HG03196 (cell line): ENCODE results near the gene ZNF677.
"Not testable (repeated sequence)": the region's sequence is repeated elsewhere in the genome, so short reads cannot be mapped to it uniquely, and the experiment has no call there.

Source experiments
- ATAC-seq: cut with Tn5 transposase; IDR thresholded peaks from one replicate; pipeline ENCODE4 v1.9.1; 2021; ENCODE audit not compliant: unreplicated experiment

Gene ZNF677

DNA sequence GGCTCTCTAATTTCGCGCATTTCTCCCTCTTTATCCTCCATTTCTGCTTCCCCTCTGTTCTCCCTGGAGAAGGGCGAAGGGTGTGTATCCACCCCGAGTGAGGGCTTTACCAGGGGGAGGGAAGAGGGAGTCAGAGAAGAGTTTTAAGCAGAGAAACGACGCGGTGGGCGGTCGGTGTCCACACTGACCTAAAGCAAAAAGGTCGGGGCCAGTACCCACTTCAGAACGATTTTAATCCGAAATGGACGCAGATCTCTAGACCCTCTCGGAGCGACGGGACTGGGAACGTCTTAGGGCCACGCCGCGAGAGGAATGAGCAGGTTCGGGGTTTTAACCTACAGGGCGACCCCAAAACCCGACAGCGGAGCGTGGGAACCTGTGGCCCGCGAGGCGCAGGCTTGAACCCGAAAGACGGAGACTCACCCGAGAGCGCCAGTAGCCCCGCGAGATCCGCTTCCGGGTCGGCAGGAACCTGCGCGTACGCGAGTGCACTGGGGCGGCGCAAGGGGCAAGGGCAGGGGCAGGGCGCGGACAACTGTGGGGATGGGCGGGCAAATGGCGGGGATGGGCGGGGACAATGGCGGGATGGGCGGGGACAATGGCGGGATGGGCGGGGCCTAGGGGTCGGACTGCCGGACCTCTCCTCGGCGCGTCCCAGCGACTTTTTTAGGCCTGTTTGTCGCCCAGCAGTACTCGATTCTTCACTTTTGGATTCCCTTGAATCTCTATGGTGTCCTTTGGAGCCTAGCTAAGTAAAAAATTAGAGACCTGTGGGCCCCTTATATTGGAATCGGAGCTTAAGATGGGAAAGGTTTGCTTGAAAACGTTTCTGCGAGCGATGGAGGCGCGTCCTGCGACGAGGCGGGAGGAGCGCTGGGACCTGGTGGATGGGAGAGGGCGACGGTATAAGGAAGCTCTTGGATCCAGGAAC is at the start of gene ZNF677:
ZNF677 (minus strand) TSS at position 463 of the 931 bp plus-strand sequence. CDS start 3,323 bp downstream, outside the sequence.
- no peak for ATAC-seq

DNA sequence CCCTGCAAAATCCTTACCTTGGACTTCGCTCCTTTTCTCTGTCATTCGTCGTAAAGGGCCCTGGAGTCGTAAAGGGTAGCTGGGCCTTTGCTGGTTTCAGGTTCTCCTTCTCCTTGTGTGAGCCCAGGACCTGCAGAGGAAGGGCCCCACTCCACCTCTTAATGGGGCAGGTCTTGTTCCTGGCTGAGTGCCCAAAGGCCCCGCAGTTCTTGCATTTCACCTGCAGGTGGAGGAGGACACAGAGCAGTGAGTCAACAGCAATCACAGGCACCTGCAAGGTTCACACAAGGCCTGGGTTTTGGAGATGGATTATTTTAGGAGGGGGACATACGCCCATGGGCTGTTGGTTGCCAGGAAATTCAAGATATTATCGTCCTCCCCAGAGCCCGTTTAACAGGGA is 46.7 kb upstream of the ZNF677 start:
- ATAC-seq = not testable (repeated sequence)

DNA sequence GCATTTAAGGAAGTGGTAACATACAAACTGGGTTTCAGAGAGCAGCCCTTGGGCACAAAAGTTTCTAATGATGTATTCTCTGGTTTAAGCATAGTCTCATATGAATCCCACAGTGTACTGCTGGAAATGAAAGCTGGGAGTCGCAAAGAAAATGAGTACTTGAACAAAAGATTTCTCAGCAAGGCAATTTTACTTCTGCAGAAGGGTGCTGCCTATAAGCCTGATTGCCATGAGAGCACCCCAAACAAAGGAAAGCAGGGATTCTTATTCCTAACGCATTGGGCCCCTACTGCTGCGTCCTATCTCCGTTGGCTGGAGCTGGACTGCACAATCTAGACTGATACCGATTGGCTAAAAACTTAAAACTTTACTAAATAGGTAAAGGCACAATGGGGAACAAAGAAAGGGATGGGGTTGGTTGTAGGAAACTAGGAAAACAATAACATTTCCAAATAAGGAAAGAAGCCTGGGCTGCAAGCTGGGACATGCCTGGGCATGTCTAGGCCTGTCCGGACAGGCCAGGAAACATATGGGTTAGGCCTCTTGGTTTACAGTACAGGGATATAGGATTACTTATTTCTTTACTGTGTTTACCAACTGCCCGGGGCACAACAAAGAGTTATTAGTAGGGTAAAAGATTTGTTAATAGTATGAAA is 40.2 kb upstream of the ZNF677 start:
- ATAC-seq = no peak

DNA sequence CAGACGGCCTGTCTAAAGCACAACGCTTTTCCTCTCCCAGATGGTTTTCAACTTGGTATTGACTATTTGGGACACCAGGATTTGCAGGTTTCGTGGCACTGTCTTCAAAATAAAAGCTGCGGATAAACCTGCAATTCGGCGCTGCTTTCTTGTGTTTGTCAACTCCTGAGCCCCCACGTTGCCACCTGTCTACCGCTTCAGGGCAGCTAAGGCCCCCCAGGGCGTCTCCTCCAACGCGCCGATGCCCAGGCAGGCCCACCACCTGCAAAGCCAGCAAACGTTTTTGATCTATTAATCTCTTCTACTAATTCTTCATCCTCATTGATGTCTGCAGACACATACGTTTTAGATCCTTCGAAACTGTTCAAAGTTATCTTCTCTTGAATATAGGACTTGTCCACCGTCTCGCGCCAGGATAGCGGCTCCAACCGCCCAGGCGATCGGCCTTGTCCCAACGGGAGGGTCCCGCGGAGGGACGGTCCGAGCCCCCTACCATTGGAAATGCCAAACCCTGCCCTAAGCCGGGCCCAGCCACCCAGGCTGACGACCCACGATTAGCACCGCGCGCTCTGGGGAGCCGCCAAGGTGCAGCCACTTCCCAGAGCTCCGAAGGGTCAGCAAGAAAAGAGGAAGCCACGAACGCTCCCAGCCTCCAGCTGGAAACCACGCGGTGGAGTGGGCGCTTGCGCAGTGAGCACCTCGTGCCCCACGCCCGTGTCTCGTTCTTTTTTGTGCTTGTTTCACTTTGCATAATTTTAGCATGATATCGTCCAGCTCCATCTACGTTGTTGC is 36.3 kb upstream of the ZNF677 start:
- no peak for ATAC-seq

DNA sequence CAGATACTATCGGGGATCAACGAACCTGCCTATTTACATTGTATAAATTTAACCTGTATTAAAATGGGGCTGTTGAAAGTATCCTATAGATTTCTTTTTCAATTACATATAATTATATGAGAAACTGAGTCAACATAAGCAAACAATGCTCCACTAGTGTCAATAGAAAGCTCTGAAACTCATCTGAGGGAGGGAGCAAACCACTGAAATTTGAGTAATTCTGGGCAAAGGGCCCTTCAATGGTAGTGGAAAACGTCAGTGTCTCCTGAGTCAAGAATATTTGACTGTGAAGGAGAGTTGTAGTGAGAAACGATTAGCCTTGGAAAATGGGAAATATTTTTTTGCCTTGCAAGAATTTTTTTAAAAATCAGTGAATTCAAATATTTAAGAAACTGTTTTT is 30.4 kb upstream of the ZNF677 start:
- ATAC-seq = no peak

DNA sequence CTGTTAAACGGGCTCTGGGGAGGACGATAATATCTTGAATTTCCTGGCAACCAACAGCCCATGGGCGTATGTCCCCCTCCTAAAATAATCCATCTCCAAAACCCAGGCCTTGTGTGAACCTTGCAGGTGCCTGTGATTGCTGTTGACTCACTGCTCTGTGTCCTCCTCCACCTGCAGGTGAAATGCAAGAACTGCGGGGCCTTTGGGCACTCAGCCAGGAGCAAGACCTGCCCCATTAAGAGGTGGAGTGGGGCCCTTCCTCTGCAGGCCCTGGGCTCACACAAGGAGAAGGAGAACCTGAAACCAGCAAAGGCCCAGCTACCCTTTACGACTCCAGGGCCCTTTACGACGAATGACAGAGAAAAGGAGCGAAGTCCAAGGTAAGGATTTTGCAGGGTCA is 27.3 kb upstream of the ZNF677 start:
- ATAC-seq = not testable (repeated sequence)

DNA sequence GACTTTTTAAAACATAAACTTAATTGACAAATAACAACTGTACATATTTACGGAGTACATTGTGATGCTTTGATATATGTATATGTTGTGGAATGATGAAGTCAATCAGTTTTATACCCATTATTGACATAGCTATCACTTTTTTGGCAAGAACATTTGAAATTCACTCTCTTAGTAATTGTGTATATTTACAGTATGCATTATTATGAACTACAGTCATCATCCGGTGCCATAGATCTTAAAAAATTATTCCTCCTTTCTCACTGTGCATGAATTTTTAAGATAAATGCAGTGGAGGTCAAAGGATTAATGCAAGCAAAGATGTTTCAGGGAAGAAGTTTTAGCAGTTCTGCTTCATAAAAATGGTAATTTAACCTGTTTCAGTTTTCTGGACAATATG is 20.8 kb upstream of the ZNF677 start:
- ATAC-seq = no peak

DNA sequence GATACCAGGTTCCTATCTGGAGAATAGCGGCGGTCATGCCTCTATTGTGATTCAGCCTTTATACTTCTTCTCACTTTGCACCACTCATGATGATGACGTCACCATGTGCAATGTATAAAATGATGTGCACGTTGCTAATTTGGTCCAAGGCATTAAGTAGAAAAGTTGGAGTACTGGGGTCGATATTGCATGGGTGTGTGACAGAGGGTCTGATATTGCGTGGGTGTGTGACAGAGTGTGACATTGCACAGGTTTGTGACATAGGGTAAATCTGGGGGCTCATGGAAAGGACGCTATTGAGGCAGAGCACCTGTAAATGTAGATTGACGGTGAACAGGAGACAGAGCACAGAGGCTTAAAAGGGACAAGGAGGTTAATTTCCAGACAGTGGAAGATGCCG is 17.4 kb upstream of the ZNF677 start:
- no peak for ATAC-seq

DNA sequence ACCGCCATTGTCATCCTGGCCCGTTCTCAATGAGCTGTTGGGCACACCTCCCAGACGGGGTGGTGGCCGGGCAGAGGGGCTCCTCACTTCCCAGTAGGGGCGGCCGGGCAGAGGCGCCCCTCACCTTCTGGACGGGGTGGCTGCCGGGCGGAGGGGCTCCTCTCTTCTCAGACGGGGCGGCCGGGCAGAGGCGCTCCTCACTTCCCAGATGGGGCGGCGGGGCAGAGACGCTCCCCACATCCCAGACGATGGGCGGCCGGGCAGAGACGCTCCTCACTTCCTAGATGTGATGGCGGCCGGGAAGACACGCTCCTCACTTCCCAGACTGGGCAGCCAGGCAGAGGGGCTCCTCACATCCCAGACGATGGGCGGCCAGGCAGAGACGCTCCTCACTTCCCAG is 15.2 kb upstream of the ZNF677 start:
- not testable (repeated sequence) for ATAC-seq

DNA sequence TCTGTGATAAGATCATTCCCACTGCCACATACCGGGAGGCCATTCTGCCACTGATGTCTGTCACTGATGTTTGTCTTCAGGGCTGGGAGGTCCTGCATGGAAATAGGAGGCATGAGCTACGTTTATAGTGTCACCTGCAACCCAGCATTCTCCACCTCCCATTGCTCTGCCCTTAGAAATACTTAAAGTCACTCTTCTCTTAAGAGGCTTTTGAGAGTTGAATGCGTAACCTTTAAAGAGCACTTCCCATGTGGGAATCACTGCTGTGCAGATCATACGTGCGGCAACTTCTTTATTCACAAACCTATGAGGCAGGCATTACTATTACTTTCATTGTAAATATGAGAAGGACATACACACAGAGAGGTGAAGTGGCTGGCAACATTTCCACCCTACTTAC is 12.9 kb upstream of the ZNF677 start, which contains the start of gene VN1R4:
VN1R4 (minus strand) TSS at position 101 of the 400 bp plus-strand sequence; CDS start at position 43, 58 bp downstream.
- ATAC-seq = not testable (repeated sequence)

DNA sequence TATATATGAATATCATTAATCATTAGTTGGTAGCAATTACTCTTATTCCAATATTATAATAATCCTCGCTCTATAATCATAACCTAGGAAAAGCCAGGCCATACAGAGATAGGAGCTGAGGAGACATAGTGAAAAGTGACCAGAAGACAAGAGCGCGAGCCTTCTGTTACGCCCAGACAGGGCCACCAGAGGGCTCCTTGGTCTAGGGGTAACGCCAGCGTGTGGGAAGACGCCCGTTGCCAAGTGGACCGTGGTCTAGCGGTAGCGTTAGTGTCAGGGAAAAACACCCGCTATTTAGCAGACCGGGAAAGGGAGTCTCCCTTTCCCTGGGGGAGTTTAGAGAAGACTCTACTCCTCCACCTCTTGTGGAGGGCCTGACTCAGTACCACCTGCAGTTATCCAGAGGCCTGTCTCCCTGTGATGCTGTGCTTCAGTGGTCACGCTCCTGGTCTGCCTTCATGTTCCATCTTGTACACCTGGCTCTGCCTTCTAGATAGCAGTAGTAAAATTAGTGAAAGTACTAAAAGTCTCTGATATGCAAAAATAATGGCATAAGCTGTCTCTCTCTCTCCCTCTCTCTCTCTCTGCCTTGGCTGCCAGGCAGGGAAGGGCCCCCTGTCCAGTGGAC is 3.2 kb upstream of the ZNF677 start, which contains the start of gene VN1R2:
VN1R2 (plus strand) TSS at position 578 of the 628 bp plus-strand sequence. CDS start 84 bp downstream, outside the sequence.
- not testable (repeated sequence) for ATAC-seq

DNA sequence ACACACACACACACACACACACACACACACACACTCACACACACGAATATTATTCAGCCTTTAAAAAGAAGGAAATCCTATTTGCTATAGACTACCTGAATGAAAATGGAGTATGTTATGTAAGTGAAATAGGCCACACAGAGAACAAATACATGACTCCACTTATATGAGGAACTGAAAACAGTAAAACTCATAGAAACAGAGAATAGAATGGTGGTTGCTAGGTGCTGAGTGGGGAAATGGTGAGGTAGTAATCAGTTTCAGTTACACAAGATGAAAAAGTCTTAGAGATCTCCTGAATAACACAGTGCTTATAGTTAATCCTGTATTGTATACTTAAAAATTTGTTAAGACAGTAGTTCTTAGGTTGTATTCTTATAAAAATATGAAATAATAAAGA is 8.2 kb downstream of the ZNF677 start:
- ATAC-seq = no peak

DNA sequence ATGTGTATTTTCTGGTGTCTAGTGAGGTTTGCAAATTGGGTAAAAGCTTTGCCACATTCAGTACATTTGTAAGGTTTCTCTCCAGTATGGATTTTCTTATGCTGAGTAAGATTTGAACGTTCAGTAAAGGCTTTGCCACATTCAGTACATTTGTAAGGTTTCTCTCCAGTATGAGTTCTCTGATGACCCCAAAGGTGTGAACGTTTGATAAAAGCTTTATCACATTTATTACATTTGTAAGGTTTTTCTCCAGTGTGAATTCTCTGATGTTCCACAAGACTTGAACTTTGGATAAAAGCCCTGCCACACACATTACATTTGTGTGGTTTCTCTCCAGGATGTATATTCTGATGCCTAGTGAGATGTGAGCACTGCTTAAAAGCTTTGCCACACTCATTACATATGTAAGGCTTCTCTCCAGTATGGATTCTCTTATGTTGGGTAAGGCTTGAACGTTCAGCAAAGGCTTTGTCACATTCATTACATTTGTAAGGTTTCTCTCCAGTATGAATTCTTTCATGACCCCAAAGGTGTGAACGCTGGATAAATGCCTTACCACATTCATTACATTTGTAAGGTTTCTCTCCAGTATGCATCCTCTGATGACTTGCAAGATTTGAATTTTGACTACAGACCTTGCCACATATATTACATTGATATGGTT is 17.4 kb downstream of the ZNF677 start:
- ATAC-seq = no peak

DNA sequence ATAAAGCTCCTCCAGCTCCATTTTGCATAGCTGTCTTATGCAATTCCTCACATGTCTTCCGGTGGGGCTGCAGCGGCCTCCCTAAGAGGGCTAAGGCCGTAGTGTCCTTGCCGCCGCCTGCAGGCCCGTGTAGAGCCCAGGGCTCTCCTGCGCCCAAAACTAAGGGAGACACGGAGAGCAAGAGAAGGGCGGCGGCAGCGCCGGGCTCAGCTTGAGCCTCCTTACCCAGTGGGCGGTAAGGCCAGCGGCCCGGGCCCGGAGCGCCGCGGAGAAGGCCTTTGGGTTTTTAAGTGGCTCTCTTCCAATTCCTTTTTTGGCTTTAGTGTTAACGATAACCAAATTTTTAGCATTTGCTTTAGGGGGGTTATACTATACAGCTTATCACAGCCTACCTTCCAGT is 30.1 kb downstream of the ZNF677 start:
- ATAC-seq = no peak

DNA sequence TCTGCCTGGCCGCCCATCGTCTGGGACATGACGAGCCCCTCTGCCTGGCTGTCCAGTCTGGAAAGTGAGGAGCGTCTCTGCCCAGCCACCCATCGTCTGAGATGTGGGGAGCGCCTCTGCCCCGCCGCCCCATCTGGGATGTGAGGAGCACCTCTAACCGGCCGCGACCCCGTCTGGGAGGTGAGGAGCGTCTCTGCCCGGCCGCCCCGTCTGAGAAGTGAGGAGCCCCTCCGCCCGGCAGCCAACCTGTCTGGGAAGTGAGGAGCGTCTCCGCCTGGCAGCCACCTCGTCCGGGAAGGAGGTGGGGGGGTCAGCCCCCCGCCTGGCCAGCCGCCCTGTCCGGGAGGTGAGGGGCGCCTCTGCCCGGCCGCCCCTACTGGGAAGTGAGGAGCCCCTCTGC is 32.0 kb downstream of the ZNF677 start:
- ATAC-seq = not testable (repeated sequence)

DNA sequence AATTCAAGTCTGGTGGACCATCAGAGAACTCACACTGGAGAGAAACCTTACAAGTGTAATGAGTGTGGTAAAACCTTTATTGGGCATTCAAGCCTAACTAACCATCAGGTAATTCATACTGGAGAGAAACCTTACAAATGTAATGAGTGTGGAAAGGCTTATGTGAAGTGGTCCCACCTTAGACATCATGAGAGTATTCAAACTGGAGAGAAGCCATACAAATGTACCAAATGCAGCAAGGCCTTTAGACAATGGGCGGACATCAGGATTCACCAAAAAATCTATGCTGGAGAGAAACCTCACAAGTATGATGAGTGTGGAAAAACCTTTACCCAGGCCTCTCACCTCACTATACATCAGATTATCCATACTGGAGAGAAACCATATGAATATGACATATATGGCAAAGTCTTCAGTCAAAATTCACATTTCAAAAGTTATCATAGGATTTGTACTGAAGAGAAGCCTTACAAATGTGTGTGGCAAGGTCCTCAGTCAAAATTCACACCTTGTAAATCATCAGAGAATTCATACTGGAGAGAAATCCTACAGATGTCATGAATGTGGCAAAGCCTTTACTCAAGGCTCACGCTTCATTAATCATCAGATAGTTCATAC is 41.9 kb downstream of the ZNF677 start:
- no peak for ATAC-seq

DNA sequence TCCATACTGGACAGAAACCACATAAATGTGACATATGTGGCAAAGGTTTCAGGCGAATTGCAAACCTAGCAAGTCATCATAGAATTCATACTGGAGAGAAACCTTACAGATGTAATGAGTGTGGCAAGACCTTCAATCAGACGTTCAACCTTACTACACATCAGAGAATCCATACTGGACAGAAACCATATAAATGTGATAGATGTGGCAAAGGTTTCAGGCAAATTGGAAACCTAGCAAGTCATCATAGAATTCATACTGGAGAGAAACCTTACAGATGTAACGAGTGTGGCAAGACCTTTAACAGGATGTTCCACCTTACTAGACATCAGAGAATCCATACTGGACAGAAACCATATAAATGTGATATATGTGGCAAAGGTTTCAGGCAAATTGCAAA is 43.1 kb downstream of the ZNF677 start:
- ATAC-seq = not testable (repeated sequence)

DNA sequence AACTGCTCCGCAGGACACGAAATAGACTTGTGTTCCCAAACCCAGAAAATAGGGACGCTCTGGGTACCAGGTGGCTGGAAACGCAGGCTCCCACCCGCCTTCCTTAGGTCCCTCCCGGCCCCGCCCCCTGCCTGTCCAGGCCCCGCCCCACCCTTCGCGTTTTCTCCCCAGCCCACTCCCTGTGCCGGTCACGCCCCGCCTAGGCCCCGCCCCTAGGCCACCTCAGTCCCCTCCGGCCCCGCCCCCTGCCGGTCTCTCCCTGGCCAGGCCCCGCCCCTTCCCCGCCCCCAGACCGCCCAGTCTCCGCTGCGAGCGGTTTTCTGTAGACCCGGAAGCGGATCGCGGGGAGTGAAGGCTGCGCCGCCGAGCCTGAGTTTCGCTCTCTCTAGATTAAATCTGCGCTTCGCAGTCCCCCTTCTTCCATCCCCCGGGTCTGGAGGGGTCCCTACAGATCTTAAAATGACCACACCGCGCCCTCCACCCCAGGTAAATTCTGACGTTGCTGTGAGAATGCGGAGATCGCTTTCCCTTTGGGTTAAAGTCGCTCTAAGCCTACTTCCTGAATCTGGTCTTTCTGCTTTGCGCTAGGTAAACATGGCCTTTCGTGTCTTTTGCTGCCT is 57.8 kb downstream of the ZNF677 start:
- peak; percentile 46 for ATAC-seq

DNA sequence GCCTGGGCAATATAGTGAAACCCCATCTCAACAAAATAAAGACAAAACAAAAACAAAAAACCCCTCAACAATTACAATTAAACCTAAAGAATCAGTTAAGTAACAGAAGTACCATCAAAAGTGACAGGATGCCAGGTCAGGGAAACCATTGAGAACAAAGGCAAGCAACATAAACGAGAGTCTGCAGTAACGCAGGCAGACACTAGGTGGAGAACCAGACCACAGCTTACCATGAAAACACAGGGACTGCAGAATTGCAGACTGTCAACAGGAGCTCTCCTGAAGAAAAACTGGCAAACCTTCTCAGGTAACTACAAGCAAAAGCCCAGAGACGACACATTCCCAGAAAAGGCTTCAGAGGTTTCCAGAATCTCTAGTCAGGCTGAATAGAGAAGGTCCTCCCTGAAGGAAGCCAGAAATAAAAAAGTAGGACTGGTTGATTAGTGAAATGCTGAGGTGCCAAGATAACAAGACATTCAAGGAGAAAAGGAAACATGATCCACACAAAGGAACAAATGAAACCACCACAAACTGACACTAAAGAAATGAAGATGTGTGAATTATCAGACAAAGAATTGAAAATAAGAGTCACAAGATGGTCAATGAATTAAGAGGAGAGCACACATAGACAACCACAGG is 59.3 kb downstream of the ZNF677 start:
- ATAC-seq = no peak
